HL-60 (cell line): ENCODE measurements around the gene RNU1-4.
"Not testable (repeated sequence)": the region's sequence is repeated elsewhere in the genome, so short reads cannot be mapped to it uniquely, and the experiment has no call there.

Experiments used
- CTCF ChIP-seq: IDR thresholded peaks from one replicate; pipeline ENCODE4 v1.5.1; 2011; ENCODE audit warnings: low read length, control low read depth, inconsistent platforms; ENCODE audit not compliant: insufficient read depth
- POLR2AphosphoS5 ChIP-seq: IDR thresholded peaks from 2 replicates; pipeline ENCODE4 v1.6.1; 2012; ENCODE audit warnings: low read depth
- TF ChIP-seq, protein P1 (sequence below): IDR thresholded peaks from 2 replicates; pipeline ENCODE4 v1.6.1; 2012; ENCODE audit warnings: low read depth; ENCODE audit not compliant: insufficient replicate concordance

DNA sequence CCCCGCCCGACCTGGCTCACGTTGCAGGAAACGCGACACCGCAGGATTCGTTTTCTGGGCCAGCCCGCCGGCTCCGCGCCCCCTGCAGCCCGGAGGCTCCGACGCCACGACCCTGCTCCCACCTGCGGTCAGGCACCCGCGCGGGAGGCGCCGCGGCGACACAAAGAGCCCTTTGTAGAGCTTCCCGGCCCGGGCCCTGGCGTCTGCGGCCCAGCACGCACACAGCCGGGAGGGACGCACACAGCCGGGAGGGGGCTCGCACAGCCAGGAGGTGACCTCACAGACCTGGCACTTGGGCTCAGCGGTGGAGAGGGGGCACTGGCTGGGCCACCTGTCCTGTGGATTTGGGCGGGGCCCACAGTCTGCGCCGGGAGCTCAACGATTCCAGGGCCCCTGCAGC lies 39.1 kb upstream of the RNU1-4 start:
- TF ChIP-seq CTCF, POLR2AphosphoS5: not testable (repeated sequence)
- TF ChIP-seq, protein P1, sequence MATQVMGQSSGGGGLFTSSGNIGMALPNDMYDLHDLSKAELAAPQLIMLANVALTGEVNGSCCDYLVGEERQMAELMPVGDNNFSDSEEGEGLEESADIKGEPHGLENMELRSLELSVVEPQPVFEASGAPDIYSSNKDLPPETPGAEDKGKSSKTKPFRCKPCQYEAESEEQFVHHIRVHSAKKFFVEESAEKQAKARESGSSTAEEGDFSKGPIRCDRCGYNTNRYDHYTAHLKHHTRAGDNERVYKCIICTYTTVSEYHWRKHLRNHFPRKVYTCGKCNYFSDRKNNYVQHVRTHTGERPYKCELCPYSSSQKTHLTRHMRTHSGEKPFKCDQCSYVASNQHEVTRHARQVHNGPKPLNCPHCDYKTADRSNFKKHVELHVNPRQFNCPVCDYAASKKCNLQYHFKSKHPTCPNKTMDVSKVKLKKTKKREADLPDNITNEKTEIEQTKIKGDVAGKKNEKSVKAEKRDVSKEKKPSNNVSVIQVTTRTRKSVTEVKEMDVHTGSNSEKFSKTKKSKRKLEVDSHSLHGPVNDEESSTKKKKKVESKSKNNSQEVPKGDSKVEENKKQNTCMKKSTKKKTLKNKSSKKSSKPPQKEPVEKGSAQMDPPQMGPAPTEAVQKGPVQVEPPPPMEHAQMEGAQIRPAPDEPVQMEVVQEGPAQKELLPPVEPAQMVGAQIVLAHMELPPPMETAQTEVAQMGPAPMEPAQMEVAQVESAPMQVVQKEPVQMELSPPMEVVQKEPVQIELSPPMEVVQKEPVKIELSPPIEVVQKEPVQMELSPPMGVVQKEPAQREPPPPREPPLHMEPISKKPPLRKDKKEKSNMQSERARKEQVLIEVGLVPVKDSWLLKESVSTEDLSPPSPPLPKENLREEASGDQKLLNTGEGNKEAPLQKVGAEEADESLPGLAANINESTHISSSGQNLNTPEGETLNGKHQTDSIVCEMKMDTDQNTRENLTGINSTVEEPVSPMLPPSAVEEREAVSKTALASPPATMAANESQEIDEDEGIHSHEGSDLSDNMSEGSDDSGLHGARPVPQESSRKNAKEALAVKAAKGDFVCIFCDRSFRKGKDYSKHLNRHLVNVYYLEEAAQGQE: not testable (repeated sequence)
